ENCODE measurements around the gene CENPP. TPM values are rescaled to one million over a fixed set of nuclear protein-coding genes. Genes with fewer than 3 reads are reported as not detected.
"Not testable (repeated sequence)": the region's sequence is repeated elsewhere in the genome, so short reads cannot be mapped to it uniquely, and the experiment has no call there.

Gene CENPP
- total RNA-seq, 4 donors from 2014 or later: 14.1 to 39.5 (median 19.2) TPM

- H3K27ac ChIP-seq: no peak overlapping the region
- H3K4me1 ChIP-seq: peaks cover 17% of the 10 kb centered on the region
- 86% methylated on average over 2 of the region's 2 CpGs for WGBS
- H3K27me3 ChIP-seq: no peaks in the 10 kb centered on the region
- H3K4me3 ChIP-seq: no peak overlapping the region
- no peaks in the 10 kb centered on the region for H3K9me3 ChIP-seq
- DNase-seq (ENCODE audit: low spot score in 2 of 2): no peak
- TF ChIP-seq POLR2AphosphoS5 (IDR thresholded peaks at IDR 0.05) (no peak), POLR2A (IDR thresholded peaks at IDR 0.05) (no peak), EP300 (IDR thresholded peaks at IDR 0.05) (no peak)
- TF ChIP-seq, protein P1, sequence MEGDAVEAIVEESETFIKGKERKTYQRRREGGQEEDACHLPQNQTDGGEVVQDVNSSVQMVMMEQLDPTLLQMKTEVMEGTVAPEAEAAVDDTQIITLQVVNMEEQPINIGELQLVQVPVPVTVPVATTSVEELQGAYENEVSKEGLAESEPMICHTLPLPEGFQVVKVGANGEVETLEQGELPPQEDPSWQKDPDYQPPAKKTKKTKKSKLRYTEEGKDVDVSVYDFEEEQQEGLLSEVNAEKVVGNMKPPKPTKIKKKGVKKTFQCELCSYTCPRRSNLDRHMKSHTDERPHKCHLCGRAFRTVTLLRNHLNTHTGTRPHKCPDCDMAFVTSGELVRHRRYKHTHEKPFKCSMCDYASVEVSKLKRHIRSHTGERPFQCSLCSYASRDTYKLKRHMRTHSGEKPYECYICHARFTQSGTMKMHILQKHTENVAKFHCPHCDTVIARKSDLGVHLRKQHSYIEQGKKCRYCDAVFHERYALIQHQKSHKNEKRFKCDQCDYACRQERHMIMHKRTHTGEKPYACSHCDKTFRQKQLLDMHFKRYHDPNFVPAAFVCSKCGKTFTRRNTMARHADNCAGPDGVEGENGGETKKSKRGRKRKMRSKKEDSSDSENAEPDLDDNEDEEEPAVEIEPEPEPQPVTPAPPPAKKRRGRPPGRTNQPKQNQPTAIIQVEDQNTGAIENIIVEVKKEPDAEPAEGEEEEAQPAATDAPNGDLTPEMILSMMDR (IDR thresholded peaks at IDR 0.05): no peak
- H3K36me3 ChIP-seq: no peaks in the 10 kb centered on the region
Measured at GRCh38 chr9:92408747-92409478, 83.2 kb downstream of the CENPP start.

- not testable (repeated sequence) for H3K36me3 ChIP-seq; H3K9me3 ChIP-seq; H3K27ac ChIP-seq; DNase-seq (ENCODE audit: low spot score in 2 of 2); H3K27me3 ChIP-seq; H3K4me1 ChIP-seq; H3K4me3 ChIP-seq
- 54% methylated on average over 4 of the region's 4 CpGs for WGBS
Measured at GRCh38 chr9:92411157-92411556, 85.4 kb downstream of the CENPP start.

GRCh38 chr9:92414566-92414965, 88.8 kb downstream of the CENPP start:
- H3K9me3 ChIP-seq: no peaks in the 10 kb centered on the region
- no peak overlapping the region for H3K27ac ChIP-seq
- no peak overlapping the region for H3K4me3 ChIP-seq
- TF ChIP-seq, protein P1 (IDR thresholded peaks at IDR 0.05): no peak
- TF ChIP-seq POLR2A (IDR thresholded peaks at IDR 0.05): no peak
- TF ChIP-seq EP300 (IDR thresholded peaks at IDR 0.05): no peak
- no peak for TF ChIP-seq POLR2AphosphoS5 (IDR thresholded peaks at IDR 0.05)
- H3K36me3 ChIP-seq: no peaks in the 10 kb centered on the region
- 63% methylated on average over 1 of the region's 1 CpG for WGBS
- no peaks in the 10 kb centered on the region for H3K27me3 ChIP-seq
- no peak for DNase-seq (ENCODE audit: low spot score in 2 of 2)
- no peaks in the 10 kb centered on the region for H3K4me1 ChIP-seq

DNA sequence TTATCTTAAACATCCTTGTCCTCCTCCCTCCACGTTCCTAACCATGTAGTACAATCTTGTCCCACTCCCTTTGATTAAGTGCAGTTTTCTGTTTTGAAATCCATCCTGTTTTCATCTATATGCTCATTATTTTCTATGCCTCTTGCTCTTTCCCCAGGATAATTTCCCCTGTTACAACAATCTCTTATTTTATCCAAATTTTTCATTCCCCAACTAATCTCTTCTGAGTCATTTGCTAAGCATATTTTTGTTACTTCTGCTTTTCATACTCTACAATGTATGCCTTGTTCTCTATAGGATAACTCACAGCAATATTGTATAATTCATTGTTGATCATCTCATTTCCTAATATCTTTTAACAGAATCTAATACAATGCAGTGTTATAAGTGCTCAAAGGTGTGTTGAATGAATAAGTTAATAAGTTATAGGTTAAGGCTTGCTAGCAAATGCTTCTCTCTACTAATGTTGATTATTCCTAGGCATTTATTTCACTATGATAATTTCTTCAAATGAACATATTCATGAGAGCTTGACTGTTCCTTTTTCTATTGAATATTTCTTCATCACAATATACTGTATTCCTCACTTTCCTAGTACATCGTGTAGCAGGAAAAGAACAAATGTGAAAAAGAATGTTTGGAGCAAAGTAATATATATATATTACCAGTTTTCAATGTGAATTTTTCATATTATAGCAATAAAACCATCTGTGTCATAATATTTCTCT, 97.0 kb downstream of the CENPP start:
- no peak overlapping the region for H3K27ac ChIP-seq

GRCh38 chr9:92423612-92424011, 97.9 kb downstream of the CENPP start:
- no peaks in the 10 kb centered on the region for H3K27me3 ChIP-seq
- peaks cover 7% of the 10 kb centered on the region for H3K4me1 ChIP-seq
- TF ChIP-seq POLR2A (IDR thresholded peaks at IDR 0.05) (no peak), POLR2AphosphoS5 (IDR thresholded peaks at IDR 0.05) (no peak), EP300 (IDR thresholded peaks at IDR 0.05) (no peak)
- TF ChIP-seq, protein P1 (IDR thresholded peaks at IDR 0.05): no peak
- H3K36me3 ChIP-seq: no peaks in the 10 kb centered on the region
- no peaks in the 10 kb centered on the region for H3K9me3 ChIP-seq
- H3K27ac ChIP-seq: peak overlapping the region; percentile 20
- DNase-seq (ENCODE audit: low spot score in 2 of 2): no peak
- WGBS: 79% methylated on average over 2 of the region's 2 CpGs
- peak overlapping the region; percentile 30 for H3K4me3 ChIP-seq

More for the DNA sequence above, 97.0 kb downstream of the CENPP start:
- 74% methylated on average over 2 of the region's 2 CpGs for WGBS
- H3K27me3 ChIP-seq: no peaks in the 10 kb centered on the region
- H3K36me3 ChIP-seq: no peaks in the 10 kb centered on the region
- no peak for DNase-seq (ENCODE audit: low spot score in 2 of 2)
- peaks cover 7% of the 10 kb centered on the region for H3K4me1 ChIP-seq
- peak overlapping the region; percentile 30 for H3K4me3 ChIP-seq
- TF ChIP-seq, protein P1 (IDR thresholded peaks at IDR 0.05): no peak
- TF ChIP-seq EP300 (IDR thresholded peaks at IDR 0.05) (no peak), POLR2A (IDR thresholded peaks at IDR 0.05) (no peak), POLR2AphosphoS5 (IDR thresholded peaks at IDR 0.05) (no peak)
- no peaks in the 10 kb centered on the region for H3K9me3 ChIP-seq

Data from suprapubic skin (tissue), 4 donors.